GM19328 (cell line): ENCODE data around the gene GDPD2.
A peak's percentile ranks its signal among the peaks of the same experiment; 100 is the strongest.
"Not testable (repeated sequence)": the region's sequence is repeated elsewhere in the genome, so short reads cannot be mapped to it uniquely, and the experiment has no call there.

Experiments used
- ATAC-seq: cut with Tn5 transposase; IDR thresholded peaks from one replicate; pipeline ENCODE4 v1.9.1; 2021; ENCODE audit warnings: mild to moderate bottlenecking, moderate library complexity; ENCODE audit not compliant: unreplicated experiment

The GDPD2 gene, protein sequence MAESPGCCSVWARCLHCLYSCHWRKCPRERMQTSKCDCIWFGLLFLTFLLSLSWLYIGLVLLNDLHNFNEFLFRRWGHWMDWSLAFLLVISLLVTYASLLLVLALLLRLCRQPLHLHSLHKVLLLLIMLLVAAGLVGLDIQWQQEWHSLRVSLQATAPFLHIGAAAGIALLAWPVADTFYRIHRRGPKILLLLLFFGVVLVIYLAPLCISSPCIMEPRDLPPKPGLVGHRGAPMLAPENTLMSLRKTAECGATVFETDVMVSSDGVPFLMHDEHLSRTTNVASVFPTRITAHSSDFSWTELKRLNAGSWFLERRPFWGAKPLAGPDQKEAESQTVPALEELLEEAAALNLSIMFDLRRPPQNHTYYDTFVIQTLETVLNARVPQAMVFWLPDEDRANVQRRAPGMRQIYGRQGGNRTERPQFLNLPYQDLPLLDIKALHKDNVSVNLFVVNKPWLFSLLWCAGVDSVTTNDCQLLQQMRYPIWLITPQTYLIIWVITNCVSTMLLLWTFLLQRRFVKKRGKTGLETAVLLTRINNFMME

DNA sequence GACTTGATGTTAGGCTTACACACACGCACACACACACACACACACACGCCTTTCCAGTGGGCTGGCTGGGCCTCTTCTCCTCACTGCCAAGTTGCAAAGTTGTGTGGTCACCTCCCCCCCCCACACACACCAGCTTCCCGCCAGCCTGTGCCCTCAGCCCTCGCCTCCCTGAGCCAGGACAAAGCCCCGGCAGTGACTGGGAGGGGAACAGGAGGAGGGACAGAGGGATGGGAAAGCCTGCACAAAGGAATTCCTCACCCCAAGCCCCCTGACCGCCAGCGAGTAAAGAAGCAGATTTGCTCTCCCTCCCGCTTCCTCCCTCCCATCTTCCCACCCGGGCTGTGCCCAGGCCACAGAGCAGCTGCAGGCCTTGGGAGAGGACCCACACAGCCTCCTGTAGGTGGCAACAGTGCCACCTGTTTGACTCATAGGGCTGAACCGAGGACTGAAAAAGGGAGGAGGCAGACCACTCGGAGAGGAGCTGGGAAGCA is at the start of gene GDPD2:
TSS of gene GDPD2 (plus strand) at position 464 of the 491 bp plus-strand sequence. CDS start 1,671 bp downstream, outside the sequence.
- no peak for ATAC-seq

DNA sequence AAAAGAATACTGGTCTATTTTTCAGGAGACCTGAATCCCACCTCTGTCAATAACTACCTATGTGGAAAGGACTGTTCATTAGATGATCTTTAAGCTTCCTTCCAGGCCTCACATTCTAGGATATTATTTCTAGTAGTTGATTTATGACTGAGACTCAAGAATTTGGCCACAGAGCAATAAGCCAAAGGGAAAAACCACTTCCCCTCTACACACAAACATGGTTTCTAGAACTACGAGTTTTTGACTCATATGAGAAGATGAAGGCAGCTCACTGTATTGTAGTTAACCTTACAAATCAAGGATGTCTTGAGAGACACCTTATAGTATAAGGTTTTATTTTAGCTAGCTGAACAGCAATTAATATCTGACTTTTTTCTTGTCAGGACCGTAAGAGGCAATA is 36.9 kb upstream of the GDPD2 start:
- no peak for ATAC-seq

GRCh38 chrX:70398899-70399298 is 24.2 kb upstream of the GDPD2 start:
- ATAC-seq: no peak

GRCh38 chrX:70400181-70400580 is 22.9 kb upstream of the GDPD2 start:
- ATAC-seq: not testable (repeated sequence)

DNA sequence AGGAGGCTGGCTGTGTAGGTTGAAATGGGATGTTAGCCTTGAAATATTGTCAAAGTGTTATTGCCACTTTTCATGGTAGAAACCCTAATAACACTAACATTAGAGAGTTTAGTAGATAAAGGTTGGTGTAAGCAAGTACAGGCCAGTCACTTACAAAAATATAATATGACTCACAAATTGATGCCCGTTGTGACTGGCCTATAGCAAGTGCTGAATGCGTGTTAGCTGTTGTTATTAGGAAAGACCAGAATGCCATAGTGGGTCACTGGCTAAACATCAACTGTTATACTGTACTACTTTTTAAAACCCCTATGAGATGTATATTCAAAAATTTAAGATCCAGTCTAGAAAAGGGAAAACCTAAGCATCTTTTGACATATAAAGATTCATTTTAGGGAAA is 20.4 kb upstream of the GDPD2 start:
- ATAC-seq: no peak

GRCh38 chrX:70405003-70405402 is 18.1 kb upstream of the GDPD2 start:
- ATAC-seq: no peak

- no peak for ATAC-seq
Measured at GRCh38 chrX:70410921-70411320, 12.2 kb upstream of the GDPD2 start.

DNA sequence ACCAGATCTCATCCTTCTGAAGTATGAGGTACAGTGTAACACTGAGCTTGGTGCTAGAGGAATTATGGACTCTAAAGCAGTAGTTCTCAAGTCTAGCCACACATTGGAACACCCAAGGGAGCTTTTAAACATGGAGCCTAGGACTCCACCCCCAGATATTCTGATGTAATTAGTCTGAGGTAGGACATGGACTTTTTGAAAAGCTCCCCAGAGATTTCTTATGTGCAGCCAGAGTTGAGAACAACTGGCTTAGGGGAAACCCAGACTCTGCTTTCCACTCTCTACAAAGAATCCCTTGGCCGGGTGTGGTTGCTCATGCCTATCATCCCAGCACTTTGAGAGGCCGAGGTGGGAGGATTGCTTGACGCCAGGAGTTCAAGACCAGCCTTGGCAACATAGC is 11.6 kb upstream of the GDPD2 start:
- no peak for ATAC-seq

DNA sequence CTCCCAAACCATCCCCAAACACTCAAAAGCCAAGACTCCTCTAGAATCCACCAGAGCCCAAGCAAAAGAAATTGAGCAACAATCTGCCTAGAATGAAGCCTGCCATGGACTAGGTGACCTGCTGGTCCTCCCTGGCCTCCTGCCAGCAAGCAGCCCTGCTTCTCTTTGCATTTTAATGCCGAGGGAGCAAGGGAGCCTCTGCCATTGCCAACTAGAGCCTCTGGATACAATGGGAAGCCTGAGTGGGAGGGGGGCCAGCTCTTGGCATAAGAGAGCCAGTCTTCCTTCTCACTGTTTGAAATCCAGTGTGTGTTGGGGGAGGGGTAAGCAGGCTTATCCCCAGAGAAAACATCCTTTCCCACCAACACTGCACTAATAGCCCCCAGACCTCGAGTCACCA is 1.5 kb upstream of the GDPD2 start:
- ATAC-seq: no peak

GRCh38 chrX:70423936-70424675 is 992 bp downstream of the GDPD2 start:
- ATAC-seq: no peak

GRCh38 chrX:70424801-70425200 is 1.7 kb downstream of the GDPD2 start:
- no peak for ATAC-seq

GRCh38 chrX:70426286-70427278 is 3.5 kb downstream of the GDPD2 start:
- no peak for ATAC-seq

DNA sequence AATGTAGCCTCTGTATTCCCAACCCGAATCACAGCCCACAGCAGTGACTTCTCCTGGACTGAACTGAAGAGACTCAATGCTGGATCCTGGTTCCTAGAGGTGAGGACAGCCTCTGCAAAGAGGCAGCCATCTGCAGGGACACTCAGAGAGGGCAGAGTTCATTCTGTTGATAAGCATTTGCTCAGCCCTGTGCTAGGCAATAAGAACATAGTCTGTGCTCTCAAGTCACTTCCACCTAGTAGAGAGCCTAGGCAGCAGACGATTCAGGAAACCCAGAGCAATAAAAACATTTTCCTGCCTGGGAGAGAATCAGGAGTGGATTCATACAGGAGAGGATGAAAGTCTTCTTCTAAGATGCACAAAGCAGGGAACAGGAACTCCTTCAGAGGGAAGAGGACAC is 4.3 kb downstream of the GDPD2 start:
- ATAC-seq: no peak

DNA sequence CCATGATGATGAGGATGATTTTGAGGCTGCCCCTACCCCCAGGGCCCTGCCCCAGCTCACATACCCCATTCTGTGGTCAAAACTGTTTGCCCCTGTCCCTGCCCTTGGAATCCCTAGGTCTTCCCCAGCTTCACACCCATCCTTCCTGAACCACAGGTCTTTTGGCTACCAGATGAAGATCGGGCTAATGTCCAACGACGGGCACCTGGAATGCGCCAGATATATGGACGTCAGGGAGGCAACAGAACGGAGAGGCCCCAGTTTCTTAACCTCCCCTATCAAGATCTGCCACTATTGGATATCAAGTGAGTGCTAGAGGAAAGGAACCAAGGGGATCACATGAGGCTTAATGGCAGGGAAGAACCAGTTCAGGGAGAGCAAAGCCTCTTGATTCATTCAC is 6.6 kb downstream of the GDPD2 start:
- no peak for ATAC-seq

DNA sequence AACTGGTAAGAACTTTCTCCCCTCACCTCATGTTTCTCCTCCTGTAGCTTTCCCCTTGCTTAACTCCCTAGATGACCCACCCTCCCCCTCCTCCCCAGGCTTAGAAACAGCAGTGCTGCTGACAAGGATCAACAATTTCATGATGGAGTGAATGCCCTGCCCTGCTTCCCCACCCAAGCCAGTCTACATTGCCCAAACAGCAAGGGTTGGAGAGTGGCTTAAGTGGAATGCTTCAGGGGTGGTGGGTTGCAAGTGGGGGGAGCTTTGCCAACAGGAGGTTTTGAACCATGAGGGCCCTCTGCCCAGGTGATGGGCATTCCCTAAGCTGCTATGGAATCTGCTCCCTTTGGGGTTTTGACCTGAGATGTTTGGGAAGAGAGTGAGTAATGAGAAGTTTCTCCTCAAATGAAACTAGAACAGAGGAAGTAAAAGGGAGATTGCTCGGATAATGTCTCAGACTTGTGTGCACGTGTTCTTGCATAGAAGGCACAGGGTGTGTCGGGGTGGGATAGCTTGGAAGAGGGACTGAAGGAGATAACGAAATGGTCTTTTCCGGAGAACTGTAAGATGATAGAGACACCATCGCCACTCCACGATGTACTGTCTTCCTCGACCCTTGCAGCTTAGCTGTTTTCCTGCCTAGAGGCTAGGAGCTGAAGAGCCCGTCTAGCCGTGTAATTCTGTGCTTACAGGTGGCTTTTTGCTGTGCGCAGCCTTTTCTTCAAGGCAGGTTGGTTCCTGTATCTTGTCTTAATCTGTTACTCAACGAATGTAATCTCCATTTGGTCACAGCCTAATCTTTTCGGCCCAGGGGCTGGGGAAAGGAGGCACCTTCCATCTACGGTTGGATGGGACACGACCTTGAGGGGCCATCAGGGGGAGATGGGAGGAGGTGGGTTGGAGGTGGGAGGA is 10.1 kb downstream of the GDPD2 start:
- no peak for ATAC-seq

DNA sequence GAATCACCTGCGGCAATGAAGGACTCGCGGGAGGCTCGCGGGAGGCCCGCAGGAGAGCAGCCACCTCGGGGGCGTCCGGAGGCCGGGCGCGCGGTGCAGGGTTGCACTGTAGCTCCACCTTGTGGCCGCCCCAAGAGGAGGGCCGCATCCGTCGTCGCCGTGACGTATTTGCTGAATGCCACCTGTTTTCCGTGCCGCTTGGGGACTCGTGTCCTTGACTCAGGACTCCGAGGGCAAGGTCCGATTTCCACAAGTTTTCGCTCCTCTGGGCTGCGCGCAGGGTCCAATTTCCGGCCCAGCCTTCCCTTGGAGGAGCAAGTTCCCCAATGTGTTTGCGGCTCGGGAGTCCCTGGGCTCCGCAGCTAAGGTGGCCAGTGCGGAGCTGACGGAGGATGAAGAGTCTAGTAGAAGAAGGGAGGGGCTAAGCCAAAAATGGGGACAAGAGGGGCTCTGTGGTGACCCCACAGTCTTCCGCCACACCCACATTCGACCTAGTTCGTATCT is 10.8 kb downstream of the GDPD2 start:
- peak; percentile 50 for ATAC-seq

DNA sequence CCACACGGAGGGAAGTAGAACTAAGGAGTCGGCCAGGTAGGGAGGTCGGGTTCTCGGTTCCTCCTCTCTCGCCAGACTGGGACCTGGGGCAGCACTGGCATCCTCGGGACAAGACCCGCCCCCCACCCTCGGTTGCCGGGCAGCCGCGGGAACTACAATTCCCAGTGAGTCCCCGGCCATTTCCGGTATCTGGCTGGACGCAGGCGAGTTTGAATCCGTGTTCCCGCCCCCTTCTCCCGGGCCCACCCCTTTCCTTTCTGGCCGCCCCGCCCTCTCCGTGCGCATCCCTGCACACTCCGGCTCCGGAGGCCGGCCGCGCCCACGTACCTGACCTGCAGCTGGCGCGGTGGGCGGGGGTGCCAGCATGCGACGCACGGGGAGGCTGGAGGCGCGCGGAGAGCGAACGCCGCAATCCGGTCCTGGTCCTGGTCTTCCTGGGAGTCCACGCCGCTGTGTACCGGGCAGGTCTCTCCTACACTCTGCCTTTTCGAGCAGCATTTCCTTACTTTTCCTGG is 11.3 kb downstream of the GDPD2 start:
- ATAC-seq: peak; percentile 49

GRCh38 chrX:70434914-70435586 is 11.9 kb downstream of the GDPD2 start:
- no peak for ATAC-seq

GRCh38 chrX:70436343-70436742 is 13.2 kb downstream of the GDPD2 start:
- ATAC-seq: no peak
